ENCODE results near the gene ANO1. TPM values are rescaled to one million over a fixed set of nuclear protein-coding genes. Genes with fewer than 3 reads are reported as not detected.

Gene ANO1
- total RNA-seq, 1 donor from 2014 or later: not detected

- Mint-ChIP-seq H3K9me3 (ENCODE audit: unreplicated experiment) (no peaks in the 10 kb centered on the region), H3K27ac (ENCODE audit: unreplicated experiment) (no peak overlapping the region), H3K36me3 (ENCODE audit: unreplicated experiment) (no peaks in the 10 kb centered on the region), H3K27me3 (ENCODE audit: unreplicated experiment) (peaks cover 6% of the 10 kb centered on the region), H3K4me1 (ENCODE audit: unreplicated experiment) (peaks cover 3% of the 10 kb centered on the region), H3K4me3 (ENCODE audit: unreplicated experiment) (no peak overlapping the region)
- DNase-seq (ENCODE audit: extremely low spot score, unreplicated experiment): no peak
- TF ChIP-seq CTCF (IDR thresholded peaks at IDR 0.05): no peak
Measured at GRCh38 chr11:70220136-70220535, 142.0 kb downstream of the ANO1 start.

- DNase-seq (ENCODE audit: extremely low spot score, unreplicated experiment): no peak
- Mint-ChIP-seq H3K36me3 (ENCODE audit: unreplicated experiment) (no peaks in the 10 kb centered on the region), H3K9me3 (ENCODE audit: unreplicated experiment) (no peaks in the 10 kb centered on the region), H3K4me1 (ENCODE audit: unreplicated experiment) (peaks cover 3% of the 10 kb centered on the region), H3K27me3 (ENCODE audit: unreplicated experiment) (peaks cover 6% of the 10 kb centered on the region), H3K27ac (ENCODE audit: unreplicated experiment) (no peak overlapping the region), H3K4me3 (ENCODE audit: unreplicated experiment) (no peak overlapping the region)
- TF ChIP-seq CTCF (IDR thresholded peaks at IDR 0.05): no peak
Measured at GRCh38 chr11:70220920-70221319, 142.8 kb downstream of the ANO1 start.

GRCh38 chr11:70225681-70226177 is 147.6 kb downstream of the ANO1 start:
- Mint-ChIP-seq H3K27me3 (ENCODE audit: unreplicated experiment) (peaks cover 6% of the 10 kb centered on the region), H3K36me3 (ENCODE audit: unreplicated experiment) (no peaks in the 10 kb centered on the region), H3K4me1 (ENCODE audit: unreplicated experiment) (peaks cover 12% of the 10 kb centered on the region), H3K4me3 (ENCODE audit: unreplicated experiment) (no peak overlapping the region), H3K9me3 (ENCODE audit: unreplicated experiment) (no peaks in the 10 kb centered on the region), H3K27ac (ENCODE audit: unreplicated experiment) (no peak overlapping the region)
- no peak for TF ChIP-seq CTCF (IDR thresholded peaks at IDR 0.05)
- no peak for DNase-seq (ENCODE audit: extremely low spot score, unreplicated experiment)

- H3K4me3 Mint-ChIP-seq (ENCODE audit: unreplicated experiment): no peak overlapping the region
- TF ChIP-seq CTCF (IDR thresholded peaks at IDR 0.05): no peak
- peaks cover 11% of the 10 kb centered on the region for H3K4me1 Mint-ChIP-seq (ENCODE audit: unreplicated experiment)
- DNase-seq (ENCODE audit: extremely low spot score, unreplicated experiment): no peak
- peaks cover 6% of the 10 kb centered on the region for H3K27me3 Mint-ChIP-seq (ENCODE audit: unreplicated experiment)
- H3K9me3 Mint-ChIP-seq (ENCODE audit: unreplicated experiment): no peaks in the 10 kb centered on the region
- H3K27ac Mint-ChIP-seq (ENCODE audit: unreplicated experiment): no peak overlapping the region
- H3K36me3 Mint-ChIP-seq (ENCODE audit: unreplicated experiment): no peaks in the 10 kb centered on the region
Measured at GRCh38 chr11:70226183-70226582, 148.1 kb downstream of the ANO1 start.

- no peaks in the 10 kb centered on the region for H3K9me3 Mint-ChIP-seq (ENCODE audit: unreplicated experiment)
- DNase-seq (ENCODE audit: extremely low spot score, unreplicated experiment): no peak
Measured at GRCh38 chr11:70226967-70227366, 148.8 kb downstream of the ANO1 start.

More at GRCh38 chr11:70226967-70227366, 148.8 kb downstream of the ANO1 start:
- TF ChIP-seq CTCF (IDR thresholded peaks at IDR 0.05): no peak
- Mint-ChIP-seq H3K4me3 (ENCODE audit: unreplicated experiment) (no peak overlapping the region), H3K4me1 (ENCODE audit: unreplicated experiment) (peaks cover 11% of the 10 kb centered on the region), H3K27me3 (ENCODE audit: unreplicated experiment) (peaks cover 6% of the 10 kb centered on the region), H3K27ac (ENCODE audit: unreplicated experiment) (no peak overlapping the region), H3K36me3 (ENCODE audit: unreplicated experiment) (no peaks in the 10 kb centered on the region)

All from osteocyte (in vitro differentiated cells).